DND-41 (cell line): ENCODE data around the gene SLC38A10.

Source experiments
- ATAC-seq: fragments of 200-7000 bp; cut with Tn5 transposase; 3 replicates; pipeline ENCODE4 v1.9.1; 2021; ENCODE audit warnings: low read depth; ENCODE audit not compliant: insufficient read depth
- DNase-seq: peaks from one replicate; pipeline ENCODE4 v3.0.0-alpha.2; 2020
- H2AFZ ChIP-seq: 2 replicates; pipeline ENCODE4 v1.6.0; 2012; ENCODE audit warnings: low read depth, low read length
- H3K27ac ChIP-seq: 2 replicates; pipeline ENCODE4 v1.5.1; 2012; ENCODE audit warnings: low read length, inconsistent platforms
- H3K27me3 ChIP-seq: fragments of 200-600 bp; sonication (generic); 2 replicates; pipeline ENCODE4 v1.6.0; 2012; ENCODE audit warnings: low read length, mild to moderate bottlenecking, inconsistent platforms; ENCODE audit not compliant: insufficient read depth, poor library complexity
- H3K36me3 ChIP-seq: 2 replicates; pipeline ENCODE4 v1.5.1; 2012; ENCODE audit warnings: low read length, inconsistent platforms; ENCODE audit not compliant: insufficient read depth
- H3K4me1 ChIP-seq: 2 replicates; pipeline ENCODE4 v1.5.1; 2012; ENCODE audit warnings: mild to moderate bottlenecking, low read length; ENCODE audit not compliant: insufficient read depth
- H3K4me2 ChIP-seq: 2 replicates; pipeline ENCODE4 v1.6.0; 2012; ENCODE audit warnings: mild to moderate bottlenecking, moderate library complexity, low read length, inconsistent platforms; ENCODE audit not compliant: insufficient read depth
- H3K4me3 ChIP-seq, 2 experiments: fragments of 200-600 bp in 1 of 2; shearing (Covaris generic) in 1 of 2; 2 replicates each; pipeline ENCODE4 v1.5.1; 2012 to 2016; ENCODE audit warnings: inconsistent platforms in 2 of 2, low read length in 2 of 2, mild to moderate bottlenecking in 2 of 2, low read depth in 1 of 2, moderate library complexity in 1 of 2
- H3K79me2 ChIP-seq: 2 replicates; pipeline ENCODE4 v1.6.0; 2012; ENCODE audit warnings: low read length, inconsistent platforms; ENCODE audit not compliant: insufficient read depth
- H3K9ac ChIP-seq: 2 replicates; pipeline ENCODE4 v1.6.0; 2012; ENCODE audit warnings: low read depth, mild to moderate bottlenecking, inconsistent platforms, low read length, moderate library complexity
- H3K9me3 ChIP-seq: 2 replicates; pipeline ENCODE4 v1.5.1; 2012; ENCODE audit warnings: low read length, moderate library complexity, mild to moderate bottlenecking, inconsistent platforms; ENCODE audit not compliant: insufficient read depth, severe bottlenecking
- H4K20me1 ChIP-seq: 2 replicates; pipeline ENCODE4 v1.6.0; 2012; ENCODE audit warnings: low read length; ENCODE audit not compliant: insufficient read depth
- EZH2 ChIP-seq: IDR thresholded peaks from 3 replicates; pipeline ENCODE4 v1.6.1; 2012; ENCODE audit warnings: borderline replicate concordance, low read depth, mild to moderate bottlenecking, moderate library complexity, low read length, inconsistent platforms; ENCODE audit not compliant: severe bottlenecking
- TF ChIP-seq, protein P1 (sequence below): IDR thresholded peaks from 2 replicates; pipeline ENCODE4 v1.5.1; 2012; ENCODE audit warnings: borderline replicate concordance, low read length, moderate library complexity, mild to moderate bottlenecking; ENCODE audit not compliant: poor library complexity, severe bottlenecking; ENCODE audit errors: extremely low read depth

Gene SLC38A10

DNA sequence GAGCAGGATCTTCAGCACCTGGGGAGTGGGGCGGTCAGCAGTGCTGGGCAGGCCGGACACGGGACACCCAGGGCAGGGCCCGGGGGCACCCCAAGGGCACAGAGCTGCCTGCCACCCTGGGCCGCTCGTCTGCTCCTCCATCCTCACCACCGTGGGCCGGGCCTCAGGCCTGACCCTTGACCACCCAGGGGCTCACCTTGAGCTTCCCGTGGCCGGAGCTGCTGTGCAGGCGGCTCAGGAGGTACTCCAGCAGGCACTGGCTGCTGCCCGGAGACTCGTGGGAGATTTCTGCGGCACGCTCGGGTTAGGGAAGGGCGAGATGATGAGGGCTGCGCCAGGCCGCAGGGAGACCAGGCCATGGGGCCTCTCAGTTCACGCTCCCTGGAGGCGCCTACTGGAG, 58.3 kb downstream of the SLC38A10 start:
- Histone ChIP-seq H3K4me3 (no peak overlapping the region), H3K4me1 (peaks cover 45% of the 10 kb centered on the region), H4K20me1 (peaks cover 28% of the 10 kb centered on the region), H3K9me3 (no peaks in the 10 kb centered on the region), H3K79me2 (peaks cover 65% of the 10 kb centered on the region), H3K9ac (no peak overlapping the region; the same call in 1 of the 2 replicates), H2AFZ (no peak overlapping the region), H3K27me3 (no peaks in the 10 kb centered on the region), H3K36me3 (peaks cover 54% of the 10 kb centered on the region), H3K27ac (no peak overlapping the region), H3K4me2 (peak overlapping the region; percentile 93; the same call in 1 of the 2 replicates)
- no peak for TF ChIP-seq EZH2
- TF ChIP-seq, protein P1, sequence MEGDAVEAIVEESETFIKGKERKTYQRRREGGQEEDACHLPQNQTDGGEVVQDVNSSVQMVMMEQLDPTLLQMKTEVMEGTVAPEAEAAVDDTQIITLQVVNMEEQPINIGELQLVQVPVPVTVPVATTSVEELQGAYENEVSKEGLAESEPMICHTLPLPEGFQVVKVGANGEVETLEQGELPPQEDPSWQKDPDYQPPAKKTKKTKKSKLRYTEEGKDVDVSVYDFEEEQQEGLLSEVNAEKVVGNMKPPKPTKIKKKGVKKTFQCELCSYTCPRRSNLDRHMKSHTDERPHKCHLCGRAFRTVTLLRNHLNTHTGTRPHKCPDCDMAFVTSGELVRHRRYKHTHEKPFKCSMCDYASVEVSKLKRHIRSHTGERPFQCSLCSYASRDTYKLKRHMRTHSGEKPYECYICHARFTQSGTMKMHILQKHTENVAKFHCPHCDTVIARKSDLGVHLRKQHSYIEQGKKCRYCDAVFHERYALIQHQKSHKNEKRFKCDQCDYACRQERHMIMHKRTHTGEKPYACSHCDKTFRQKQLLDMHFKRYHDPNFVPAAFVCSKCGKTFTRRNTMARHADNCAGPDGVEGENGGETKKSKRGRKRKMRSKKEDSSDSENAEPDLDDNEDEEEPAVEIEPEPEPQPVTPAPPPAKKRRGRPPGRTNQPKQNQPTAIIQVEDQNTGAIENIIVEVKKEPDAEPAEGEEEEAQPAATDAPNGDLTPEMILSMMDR = no peak
- no peak for ATAC-seq
- DNase-seq = no peak

GRCh38 chr17:81235822-81236740, 59.0 kb downstream of the SLC38A10 start:
- Histone ChIP-seq H3K4me3 (no peak overlapping the region), H3K4me1 (peaks cover 40% of the 10 kb centered on the region), H4K20me1 (peaks cover 26% of the 10 kb centered on the region), H3K36me3 (peaks cover 54% of the 10 kb centered on the region), H3K27me3 (no peaks in the 10 kb centered on the region), H3K9me3 (no peaks in the 10 kb centered on the region), H3K79me2 (peaks cover 60% of the 10 kb centered on the region), H3K9ac (no peak overlapping the region), H3K27ac (no peak overlapping the region), H2AFZ (no peak overlapping the region), H3K4me2 (0 out of 2 replicates have a peak overlapping the region, but pooled peaks have one; percentile 19)
- no peak for DNase-seq
- TF ChIP-seq EZH2 = no peak
- TF ChIP-seq, protein P1 = no peak
- no peak for ATAC-seq

DNA sequence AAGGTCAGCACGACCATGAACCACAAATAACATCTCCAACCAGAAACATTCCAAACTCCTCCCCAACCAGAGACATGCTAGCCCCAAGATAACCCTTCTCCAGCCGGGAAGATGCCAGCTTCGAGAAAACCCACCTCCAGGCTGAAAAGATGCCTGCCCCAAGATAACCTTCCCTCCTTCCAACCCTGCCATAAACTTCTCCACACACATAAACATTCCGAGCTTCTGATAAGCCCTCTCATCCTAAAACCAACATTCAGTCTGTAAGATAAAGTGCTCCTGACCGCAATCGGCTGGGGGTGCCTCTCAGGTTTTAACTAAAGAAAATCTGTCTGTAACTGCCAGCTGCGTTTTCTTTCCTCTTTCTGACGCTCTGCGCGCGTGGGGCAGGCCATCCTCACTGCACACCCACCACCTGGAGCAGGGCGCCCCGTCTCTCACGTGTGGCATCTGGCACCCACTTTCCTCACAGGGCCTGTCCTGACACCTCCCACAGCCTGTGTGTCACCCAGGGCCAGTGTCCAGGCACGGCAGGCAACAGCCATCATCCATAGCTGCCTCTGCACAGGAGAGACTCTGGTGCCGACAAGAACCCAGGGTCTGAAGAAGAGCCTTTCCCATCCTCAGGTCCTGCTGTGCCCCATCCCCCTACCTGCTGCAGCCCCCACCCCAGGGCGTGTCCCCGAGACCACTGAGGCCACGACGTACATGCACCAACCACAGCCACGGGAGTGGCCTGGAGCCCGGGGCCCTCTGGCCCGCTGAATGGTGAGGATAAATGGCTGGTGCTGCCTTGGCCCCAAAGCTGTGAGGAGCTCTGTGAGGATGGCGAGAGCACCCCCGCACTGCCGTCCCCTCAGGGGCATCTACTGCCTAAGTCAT, 59.9 kb downstream of the SLC38A10 start:
- H3K27me3 ChIP-seq = no peaks in the 10 kb centered on the region
- peaks cover 31% of the 10 kb centered on the region for H3K4me1 ChIP-seq
- ATAC-seq = no peak
- no peak overlapping the region for H3K4me3 ChIP-seq
- H3K4me2 ChIP-seq = peak overlapping the region; percentile 3; the same call in 1 of the 2 replicates
- H4K20me1 ChIP-seq = peaks cover 24% of the 10 kb centered on the region
- no peak overlapping the region for H3K27ac ChIP-seq
- DNase-seq = no peak
- no peak overlapping the region for H3K9ac ChIP-seq
- H2AFZ ChIP-seq = no peak overlapping the region
- TF ChIP-seq EZH2 = no peak
- TF ChIP-seq, protein P1 = no peak
- H3K36me3 ChIP-seq = peaks cover 57% of the 10 kb centered on the region
- peaks cover 51% of the 10 kb centered on the region for H3K79me2 ChIP-seq
- no peaks in the 10 kb centered on the region for H3K9me3 ChIP-seq
